ENCODE measurements around the gene CES3.
A peak's percentile ranks its signal among the peaks of the same experiment; 100 is the strongest.

Gene CES3

GRCh38 chr16:66947302-66948065 is 13.6 kb upstream of the CES3 start:
- TF ChIP-seq CTCF (IDR thresholded peaks at IDR 0.05; ENCODE audit: extremely low read depth, missing control alignments) = peak; percentile 73
- peak; percentile 87 for DNase-seq (ENCODE audit: low spot score)

- no peak for DNase-seq (ENCODE audit: low spot score)
- TF ChIP-seq CTCF (IDR thresholded peaks at IDR 0.05; ENCODE audit: extremely low read depth, missing control alignments) = no peak
These were observed 12.8 kb upstream of the CES3 start for GRCh38 chr16:66948134-66948836.

- no peak for DNase-seq (ENCODE audit: low spot score)
- TF ChIP-seq CTCF (IDR thresholded peaks at IDR 0.05; ENCODE audit: extremely low read depth, missing control alignments) = no peak
These were observed 12.2 kb upstream of the CES3 start for GRCh38 chr16:66948837-66949225.

GRCh38 chr16:66949472-66949871 is 11.6 kb upstream of the CES3 start:
- TF ChIP-seq CTCF (IDR thresholded peaks at IDR 0.05; ENCODE audit: extremely low read depth, missing control alignments) = no peak
- DNase-seq (ENCODE audit: low spot score) = no peak

DNA sequence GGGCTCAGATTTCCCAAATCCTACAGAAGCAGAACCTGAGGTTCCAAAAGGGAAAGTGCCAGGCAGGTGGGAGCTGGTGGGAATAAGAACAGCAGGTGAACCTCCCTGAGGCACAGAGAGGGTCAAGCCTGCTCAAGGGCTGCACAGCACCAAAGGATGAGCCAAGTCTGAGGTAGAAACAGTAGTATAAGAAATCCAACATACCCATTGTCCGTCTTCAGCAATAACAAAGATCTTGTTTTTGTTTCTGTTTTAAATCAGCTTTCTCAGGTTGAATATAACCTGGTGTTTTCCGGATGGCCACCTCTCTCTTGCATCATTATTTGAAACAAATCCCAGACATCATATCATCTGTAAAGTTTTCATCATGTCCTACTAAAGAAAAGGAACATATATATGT is 10.6 kb upstream of the CES3 start:
- DNase-seq (ENCODE audit: low spot score) = peak; percentile 58
- no peak for TF ChIP-seq CTCF (IDR thresholded peaks at IDR 0.05; ENCODE audit: extremely low read depth, missing control alignments)

GRCh38 chr16:66950971-66951790 is 9.9 kb upstream of the CES3 start:
- DNase-seq (ENCODE audit: low spot score) = no peak
- TF ChIP-seq CTCF (IDR thresholded peaks at IDR 0.05; ENCODE audit: extremely low read depth, missing control alignments) = no peak

Data from GM20000 (cell line).